ENCODE results near the gene TNFAIP8L1. TPM values are rescaled to one million over a fixed set of nuclear protein-coding genes. Genes with fewer than 3 reads are reported as not detected.

Gene TNFAIP8L1
- total RNA-seq, 1 donor from 2014 or later, result 8.5 TPM

- H3K27me3 Mint-ChIP-seq, result peaks cover 10% of the 10 kb centered on the region
- H3K9me3 Mint-ChIP-seq (ENCODE audit: low read depth), result no peaks in the 10 kb centered on the region
- H3K4me1 Mint-ChIP-seq (ENCODE audit: low read depth), result peaks cover 3% of the 10 kb centered on the region
- H3K4me3 Mint-ChIP-seq (ENCODE audit: low read depth), result no peak overlapping the region
- no peak for DNase-seq (ENCODE audit: low spot score, unreplicated experiment)
- no peak for TF ChIP-seq CTCF (IDR thresholded peaks at IDR 0.05; ENCODE audit: unreplicated experiment)
- no peak overlapping the region for H3K27ac Mint-ChIP-seq
- no peaks in the 10 kb centered on the region for H3K36me3 Mint-ChIP-seq (ENCODE audit: insufficient read depth)
These were observed 1.8 kb downstream of the TNFAIP8L1 start for GRCh38 chr19:4641132-4641531.

DNA sequence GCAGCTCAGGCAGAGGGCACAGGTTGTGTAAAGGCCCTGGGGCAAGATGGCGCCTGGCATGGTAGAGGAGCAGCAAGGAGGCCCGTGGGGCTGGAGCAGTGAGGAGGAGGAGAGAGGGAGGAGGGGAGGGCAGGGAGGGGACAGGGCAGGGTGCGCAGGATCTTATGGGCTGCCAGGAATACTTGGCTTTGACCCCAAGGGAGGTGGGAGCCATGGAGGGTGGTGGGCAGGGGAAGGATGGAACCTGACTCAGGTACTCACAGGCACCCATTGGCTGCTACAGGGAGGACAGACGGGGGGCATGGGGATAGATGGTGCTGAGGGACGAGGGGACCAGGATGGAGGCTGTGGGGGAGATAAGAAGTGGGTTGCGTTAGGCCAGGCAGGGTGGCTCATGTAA lies 3.3 kb downstream of the TNFAIP8L1 start:
- TF ChIP-seq CTCF (IDR thresholded peaks at IDR 0.05; ENCODE audit: unreplicated experiment), result no peak
- H3K36me3 Mint-ChIP-seq (ENCODE audit: insufficient read depth), result no peaks in the 10 kb centered on the region
- DNase-seq (ENCODE audit: low spot score, unreplicated experiment), result no peak
- no peak overlapping the region for H3K27ac Mint-ChIP-seq
- H3K27me3 Mint-ChIP-seq, result peaks cover under 1% of the 10 kb centered on the region
- H3K4me3 Mint-ChIP-seq (ENCODE audit: low read depth), result no peak overlapping the region
- no peaks in the 10 kb centered on the region for H3K9me3 Mint-ChIP-seq (ENCODE audit: low read depth)
- peaks cover 3% of the 10 kb centered on the region for H3K4me1 Mint-ChIP-seq (ENCODE audit: low read depth)

GRCh38 chr19:4645718-4646117 lies 6.4 kb downstream of the TNFAIP8L1 start:
- Mint-ChIP-seq H3K9me3 (ENCODE audit: low read depth) (no peaks in the 10 kb centered on the region), H3K4me3 (ENCODE audit: low read depth) (no peak overlapping the region), H3K27me3 (no peaks in the 10 kb centered on the region), H3K27ac (no peak overlapping the region), H3K36me3 (ENCODE audit: insufficient read depth) (no peaks in the 10 kb centered on the region), H3K4me1 (ENCODE audit: low read depth) (peaks cover 1% of the 10 kb centered on the region)
- no peak for TF ChIP-seq CTCF (IDR thresholded peaks at IDR 0.05; ENCODE audit: unreplicated experiment)
- DNase-seq (ENCODE audit: low spot score, unreplicated experiment), result no peak

GRCh38 chr19:4647676-4648644 lies 8.6 kb downstream of the TNFAIP8L1 start:
- peaks cover 1% of the 10 kb centered on the region for H3K4me1 Mint-ChIP-seq (ENCODE audit: low read depth)
- H3K36me3 Mint-ChIP-seq (ENCODE audit: insufficient read depth), result no peaks in the 10 kb centered on the region
- no peak overlapping the region for H3K4me3 Mint-ChIP-seq (ENCODE audit: low read depth)
- no peaks in the 10 kb centered on the region for H3K27me3 Mint-ChIP-seq
- DNase-seq (ENCODE audit: low spot score, unreplicated experiment), result no peak
- TF ChIP-seq CTCF (IDR thresholded peaks at IDR 0.05; ENCODE audit: unreplicated experiment), result no peak
- H3K27ac Mint-ChIP-seq, result no peak overlapping the region
- H3K9me3 Mint-ChIP-seq (ENCODE audit: low read depth), result no peaks in the 10 kb centered on the region

GRCh38 chr19:4649392-4650047 lies 10.2 kb downstream of the TNFAIP8L1 start:
- TF ChIP-seq CTCF (IDR thresholded peaks at IDR 0.05; ENCODE audit: unreplicated experiment), result no peak
- Mint-ChIP-seq H3K4me1 (ENCODE audit: low read depth) (peaks cover 1% of the 10 kb centered on the region), H3K36me3 (ENCODE audit: insufficient read depth) (peaks cover under 1% of the 10 kb centered on the region), H3K27me3 (no peaks in the 10 kb centered on the region), H3K4me3 (ENCODE audit: low read depth) (no peak overlapping the region), H3K27ac (no peak overlapping the region), H3K9me3 (ENCODE audit: low read depth) (no peaks in the 10 kb centered on the region)
- no peak for DNase-seq (ENCODE audit: low spot score, unreplicated experiment)
